Activated CD4-positive, alpha-beta T cell treated with anti-CD3 and anti-CD28 coated beads, Interleukin-2, Interleukin-6, amounts not matched to agents 100 ng/mL and 50 ng/mL, durations not matched to agents 16 hours and 8 hours (primary cell): Measurements from ENCODE around the gene MAP3K9.
"Not testable (repeated sequence)": the region's sequence is repeated elsewhere in the genome, so short reads cannot be mapped to it uniquely, and the experiment has no call there.

Experiments used
- DNase-seq: peaks from one replicate; pipeline ENCODE4 v3.0.0-alpha.2; 2020

Gene MAP3K9

GRCh38 chr14:70809225-70810219 lies at the start of gene MAP3K9:
Gene MAP3K9 (minus strand): TSS chr14:70809513. CDS start chr14:70809171, 342 bp downstream.
- peak; percentile 98 for DNase-seq

DNA sequence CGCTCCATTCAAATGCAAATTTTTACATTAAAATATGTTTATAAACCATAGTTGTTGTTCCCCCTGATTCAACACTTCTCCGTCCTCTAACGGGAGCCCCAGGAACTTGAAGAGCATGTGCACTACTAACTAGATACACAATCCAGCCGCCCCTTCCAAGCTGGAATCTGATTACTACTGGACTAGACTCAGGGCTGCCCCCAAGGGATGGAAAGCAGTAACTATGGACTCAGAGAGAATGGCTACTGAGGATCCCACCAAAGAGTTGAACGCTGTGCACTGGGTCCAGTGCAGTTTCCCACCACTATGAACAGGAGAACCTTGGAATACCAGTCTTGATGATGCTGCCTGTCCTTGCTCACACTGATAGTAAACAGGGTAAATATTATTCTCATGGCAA lies 49.3 kb upstream of the MAP3K9 start:
- no peak for DNase-seq

DNA sequence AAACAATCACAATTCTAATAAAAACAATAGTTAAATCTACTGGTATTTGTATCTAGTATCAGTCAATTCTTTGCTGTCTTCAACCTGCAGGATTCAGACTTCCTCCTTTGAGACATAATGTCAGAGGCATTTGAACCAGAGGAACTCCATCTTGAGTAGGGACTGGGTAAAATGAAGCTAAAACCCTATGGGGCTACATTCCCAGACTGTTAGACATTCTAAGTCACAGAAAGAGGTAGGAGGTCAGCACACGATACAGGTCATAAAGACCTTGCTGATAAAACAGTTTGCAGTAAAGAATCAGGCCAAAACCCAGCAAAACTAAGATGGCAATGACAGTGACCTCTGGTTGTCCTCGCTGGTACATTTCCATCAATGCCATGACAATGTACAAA lies 48.2 kb upstream of the MAP3K9 start:
- no peak for DNase-seq

DNA sequence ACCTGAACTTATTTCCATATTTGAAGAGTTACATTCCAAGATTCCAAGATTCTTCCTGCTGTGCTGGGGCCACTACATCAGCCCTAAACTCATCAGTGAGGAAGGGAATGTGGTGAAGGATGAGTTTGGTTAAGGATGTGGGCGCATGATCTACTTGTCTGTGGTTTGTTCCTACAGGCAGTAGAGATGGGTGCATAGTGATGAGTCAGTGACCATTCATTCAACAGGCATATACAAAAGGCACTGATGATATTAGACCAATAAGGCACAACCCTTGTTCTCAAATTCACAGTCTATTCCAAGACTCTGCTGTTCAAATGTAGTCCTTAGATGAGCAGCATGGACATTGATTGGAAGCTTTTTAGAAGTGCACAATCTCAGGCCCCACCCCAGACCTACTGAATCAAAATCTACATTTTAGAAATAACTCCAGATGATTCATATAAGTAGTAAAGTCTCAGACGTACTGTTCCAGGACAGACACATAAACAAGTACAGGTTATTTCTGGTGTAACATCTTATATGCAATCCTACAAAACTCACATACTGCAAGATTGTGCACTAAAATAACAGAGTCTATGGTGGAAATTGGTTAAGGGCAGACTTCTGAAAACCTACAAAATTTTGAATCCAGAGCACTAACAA lies 47.7 kb upstream of the MAP3K9 start:
- peak; percentile 62 for DNase-seq

DNA sequence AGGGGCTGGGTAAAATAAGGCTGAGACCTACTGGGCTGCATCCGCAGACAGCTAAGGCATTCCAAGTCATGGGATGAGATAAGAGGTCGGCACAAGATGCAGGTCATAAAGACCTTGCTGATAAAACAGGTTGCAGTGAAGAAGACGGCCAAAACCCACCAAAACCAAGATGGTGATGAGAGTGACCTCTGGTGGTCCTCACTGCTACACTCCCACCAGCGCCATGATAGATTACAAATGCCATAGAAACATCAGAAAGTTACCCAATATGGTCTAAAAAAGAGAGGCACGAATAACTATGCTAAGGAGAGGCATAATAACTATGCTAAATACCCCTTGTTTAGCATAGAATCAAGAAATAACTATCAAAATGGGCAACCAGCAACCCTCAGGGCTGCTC lies 46.2 kb upstream of the MAP3K9 start:
- DNase-seq: no peak

- DNase-seq: not testable (repeated sequence)
Observed at GRCh38 chr14:70853658-70854057, 44.3 kb upstream of the MAP3K9 start.

- no peak for DNase-seq
Observed at GRCh38 chr14:70847406-70848090, 38.2 kb upstream of the MAP3K9 start.

GRCh38 chr14:70845601-70846000 lies 36.3 kb upstream of the MAP3K9 start:
- DNase-seq: no peak

DNA sequence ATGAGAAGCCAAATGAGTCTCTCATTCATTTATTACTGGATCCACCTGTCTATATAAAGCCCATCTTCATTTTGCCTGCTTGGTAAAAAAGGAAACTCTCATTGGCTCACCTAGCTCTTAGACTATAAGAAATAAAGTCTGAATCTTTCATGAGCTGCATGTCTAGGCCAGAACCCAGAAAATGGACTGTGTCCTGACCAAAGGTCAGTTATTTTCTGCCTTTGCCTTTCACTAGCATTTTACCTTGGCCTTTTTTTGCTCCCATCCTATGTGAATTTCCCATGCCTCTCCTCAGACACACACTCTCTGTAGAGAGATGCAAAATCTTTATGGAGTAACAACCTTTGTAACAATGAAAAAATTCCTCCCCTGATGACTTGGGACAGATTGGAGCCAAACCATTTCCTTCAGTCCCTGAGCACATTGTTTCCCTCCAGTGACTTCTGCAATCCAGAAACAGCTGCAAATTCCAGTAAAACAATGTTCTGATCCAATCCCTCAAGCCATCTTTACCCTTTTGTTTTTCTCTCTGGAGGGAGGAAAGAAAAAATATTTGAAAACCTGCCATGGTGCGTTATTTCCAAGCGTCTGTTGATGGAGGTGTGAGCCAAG lies 33.6 kb upstream of the MAP3K9 start:
- no peak for DNase-seq

DNA sequence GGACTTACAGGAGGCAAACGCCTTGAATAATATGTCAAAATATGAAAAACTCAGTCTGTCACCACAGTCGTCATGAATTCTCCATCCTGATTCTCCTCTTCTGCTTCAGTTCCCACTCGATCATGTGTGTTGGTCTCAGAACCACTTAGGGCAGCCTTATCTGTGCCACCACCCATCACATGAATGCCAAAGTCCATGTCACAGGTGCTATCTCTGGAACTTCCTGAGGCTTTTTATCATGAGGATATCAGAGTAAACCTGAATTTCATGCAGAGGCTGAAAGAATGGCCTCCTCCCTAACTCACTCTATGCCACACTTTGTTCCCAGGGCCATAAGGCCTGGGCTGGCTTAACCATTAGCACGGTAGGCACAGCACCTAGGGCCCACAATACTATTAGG lies 28.8 kb upstream of the MAP3K9 start:
- no peak for DNase-seq

GRCh38 chr14:70836946-70837345 lies 27.6 kb upstream of the MAP3K9 start:
- no peak for DNase-seq

DNA sequence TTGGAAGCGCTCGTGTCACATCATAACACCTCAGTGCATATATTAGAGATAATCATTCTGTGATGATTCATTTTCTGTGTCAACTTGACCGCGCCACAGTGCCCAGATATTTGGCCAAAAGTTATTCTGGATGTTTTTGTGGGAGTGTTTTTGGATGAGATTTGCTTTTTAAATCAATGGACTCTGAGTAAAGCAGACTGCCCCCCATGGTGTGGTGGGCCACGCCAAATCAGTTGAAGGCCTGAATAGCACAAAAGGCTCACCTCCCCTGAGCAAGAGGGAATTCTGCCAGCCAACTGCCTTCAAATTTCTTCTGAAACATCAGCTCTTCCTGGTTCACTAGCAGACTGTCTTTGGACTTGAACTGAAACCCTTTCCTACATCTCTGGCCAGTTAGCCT lies 24.6 kb upstream of the MAP3K9 start:
- DNase-seq: no peak

- no peak for DNase-seq
Observed at GRCh38 chr14:70832561-70833305, 23.4 kb upstream of the MAP3K9 start.

GRCh38 chr14:70830998-70831781 lies 21.9 kb upstream of the MAP3K9 start:
- DNase-seq: no peak

GRCh38 chr14:70828188-70828587 lies 18.9 kb upstream of the MAP3K9 start:
- DNase-seq: no peak

DNA sequence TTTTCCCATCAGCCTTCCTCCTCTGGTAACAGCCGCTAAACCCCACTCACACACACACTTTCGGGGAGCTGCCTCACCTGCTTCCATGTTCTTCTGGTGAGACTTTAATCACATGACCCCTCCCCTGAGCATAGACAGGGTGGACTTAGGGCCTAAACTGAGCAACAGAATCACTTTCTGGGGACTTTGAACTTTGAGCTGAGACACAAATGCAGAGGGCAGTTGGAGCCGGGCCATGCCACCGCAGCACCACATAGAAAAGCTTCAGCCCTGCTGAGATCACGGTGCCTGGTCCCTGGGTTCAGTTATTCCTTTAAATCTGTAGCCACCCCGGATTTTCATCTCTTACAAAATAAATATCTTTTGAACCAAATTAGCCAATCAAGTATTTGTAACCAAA lies 18.4 kb upstream of the MAP3K9 start:
- DNase-seq: no peak

DNA sequence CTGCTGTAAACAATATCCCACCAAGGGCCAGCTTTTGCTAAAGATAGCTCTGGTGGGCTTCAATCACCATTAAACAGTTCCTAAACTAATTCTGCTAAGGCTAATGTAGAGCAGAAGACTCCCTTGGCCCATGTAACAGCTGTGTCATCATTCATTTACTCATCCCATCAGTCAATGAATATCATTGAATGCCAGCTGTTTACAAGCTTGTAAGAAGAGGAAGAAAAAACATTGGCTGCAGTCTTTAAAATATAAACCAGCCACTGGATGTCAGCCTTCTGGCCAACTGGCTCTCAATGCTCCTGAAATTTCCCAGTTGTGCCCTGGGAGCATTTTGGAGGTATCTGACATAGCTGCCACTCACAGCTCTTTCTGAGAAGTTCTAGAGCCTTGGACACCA lies 18.0 kb upstream of the MAP3K9 start:
- no peak for DNase-seq

DNA sequence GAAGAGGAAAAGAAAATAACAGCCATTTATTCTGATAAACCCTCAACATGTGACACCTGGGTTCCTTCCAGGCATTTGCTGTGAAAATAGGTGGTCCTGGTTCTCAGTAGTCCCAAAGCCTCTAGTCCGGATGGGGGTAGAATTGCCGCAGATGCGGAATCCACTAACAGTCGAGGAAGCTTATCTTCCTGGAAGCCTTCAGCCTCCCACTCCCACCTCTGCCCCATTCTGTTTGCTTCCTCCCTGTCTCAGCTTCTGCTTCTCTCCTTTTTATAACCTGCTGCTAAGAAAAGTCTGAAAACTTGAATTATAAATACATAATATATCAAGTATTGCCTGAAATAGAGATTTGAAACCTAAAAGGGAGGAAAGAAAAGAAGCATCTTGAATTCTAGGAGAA lies 14.0 kb upstream of the MAP3K9 start:
- no peak for DNase-seq

- peak; percentile 27 for DNase-seq
Observed at GRCh38 chr14:70822530-70823185, 13.3 kb upstream of the MAP3K9 start.

DNA sequence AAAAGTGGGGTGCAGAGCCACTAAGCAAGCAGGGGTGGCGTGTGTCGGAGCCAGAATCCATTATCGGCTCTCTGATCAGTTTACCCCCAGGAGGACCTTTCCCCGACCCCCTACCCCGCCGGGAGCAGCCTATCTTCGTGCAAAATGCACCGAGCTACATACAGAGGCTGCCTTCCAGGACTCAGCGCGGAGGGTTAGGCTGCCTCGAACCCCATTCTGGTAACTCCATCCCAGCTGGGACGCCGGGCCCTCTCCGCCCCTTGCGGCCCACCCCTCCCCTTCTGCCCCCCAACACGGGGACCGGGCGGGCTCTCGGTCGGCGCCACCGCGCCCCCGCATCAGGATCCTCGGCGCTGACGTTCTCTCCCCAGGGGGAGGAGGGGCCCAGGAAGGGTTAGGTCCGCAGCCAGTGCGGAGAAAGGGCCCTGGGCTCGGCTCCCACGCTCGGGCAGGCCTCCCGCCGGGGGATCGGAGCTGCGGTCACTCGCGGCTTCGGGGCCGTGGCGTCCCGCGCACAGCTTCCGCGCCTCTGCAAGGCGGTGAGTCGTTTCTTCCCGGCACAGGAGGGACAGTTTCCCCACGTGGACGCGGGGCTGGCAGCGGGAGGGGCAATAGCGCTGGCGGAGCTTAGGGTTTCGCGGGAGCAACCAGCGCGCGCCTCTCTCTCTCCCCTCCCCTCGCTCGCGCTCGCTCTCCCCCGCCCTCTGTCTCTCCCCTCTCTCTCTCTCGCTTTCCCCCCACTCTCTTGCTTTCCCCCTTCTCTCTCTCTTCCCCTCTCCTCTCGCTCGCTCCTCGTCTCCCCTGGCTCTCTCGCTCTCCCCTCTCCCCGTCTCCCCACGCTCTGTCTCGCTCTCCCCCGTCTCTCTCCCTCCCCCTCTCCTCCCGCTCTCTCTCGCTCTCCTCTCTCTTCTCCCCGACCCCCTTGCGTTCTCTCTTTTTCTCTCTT lies 12.5 kb upstream of the MAP3K9 start:
- peak; percentile 63 for DNase-seq
